GM23338 (cell line): ENCODE data around the gene NTN1. TPM values are rescaled to one million over a fixed set of nuclear protein-coding genes. Genes with fewer than 3 reads are reported as not detected.

Experiments used
- CTCF ChIP-seq, 2 experiments: fragments of 200-600 bp in 1 of 2; sonication (generic) in 1 of 2; conservative IDR thresholded peaks; 2 replicates each; pipeline versions ENCODE4 v1.5.1 to v1.6.1; 2016 to 2017; ENCODE audit warnings: antibody characterized with exemption in 2 of 2, low read depth in 2 of 2, mild to moderate bottlenecking in 2 of 2, moderate library complexity in 1 of 2
- REST ChIP-seq: IDR thresholded peaks from one replicate; pipeline ENCODE4 v1.6.1; 2018; ENCODE audit warnings: antibody characterized with exemption; ENCODE audit not compliant: unreplicated experiment
- STAT1 ChIP-seq: IDR thresholded peaks from one replicate; pipeline ENCODE4 v1.6.1; 2016; ENCODE audit warnings: antibody characterized with exemption; ENCODE audit not compliant: unreplicated experiment
- ZNF331 ChIP-seq: fragments of 250-450 bp; sonication (Bioruptor Pico); IDR thresholded peaks from 2 replicates; pipeline ENCODE4 v1.5.0; 2020; ENCODE audit warnings: low read depth, mild to moderate bottlenecking, moderate library complexity
- polyA plus RNA-seq: library from polyadenylated mRNA; unstranded; fragments of >200 nt; fragmentation: Nextera tagmentation; extraction: Ambion mirVana; gene quantifications from 2 replicates; pipeline ENCODE4 v1.2.1, GENCODE V29; 2016
- total RNA-seq: library from RNA; depleted of rRNA; stranded (reverse); fragments of >200 nt; shearing (Covaris generic); gene quantifications from 2 replicates; pipeline ENCODE4 v1.2.3, GENCODE V29; 2014
- TF ChIP-seq, protein P1 (sequence below): fragments of 250-450 bp; sonication (Bioruptor Pico); IDR thresholded peaks from 2 replicates; pipeline ENCODE4 v1.5.0; 2020; ENCODE audit warnings: mild to moderate bottlenecking, moderate library complexity

The NTN1 gene
- total and polyA plus RNA-seq, 2 experiments from 2014 or later, result 0.57 to 2.6 TPM

GRCh38 chr17:9001559-9001958, 19.8 kb upstream of the NTN1 start (continued):
- TF ChIP-seq, protein P1, sequence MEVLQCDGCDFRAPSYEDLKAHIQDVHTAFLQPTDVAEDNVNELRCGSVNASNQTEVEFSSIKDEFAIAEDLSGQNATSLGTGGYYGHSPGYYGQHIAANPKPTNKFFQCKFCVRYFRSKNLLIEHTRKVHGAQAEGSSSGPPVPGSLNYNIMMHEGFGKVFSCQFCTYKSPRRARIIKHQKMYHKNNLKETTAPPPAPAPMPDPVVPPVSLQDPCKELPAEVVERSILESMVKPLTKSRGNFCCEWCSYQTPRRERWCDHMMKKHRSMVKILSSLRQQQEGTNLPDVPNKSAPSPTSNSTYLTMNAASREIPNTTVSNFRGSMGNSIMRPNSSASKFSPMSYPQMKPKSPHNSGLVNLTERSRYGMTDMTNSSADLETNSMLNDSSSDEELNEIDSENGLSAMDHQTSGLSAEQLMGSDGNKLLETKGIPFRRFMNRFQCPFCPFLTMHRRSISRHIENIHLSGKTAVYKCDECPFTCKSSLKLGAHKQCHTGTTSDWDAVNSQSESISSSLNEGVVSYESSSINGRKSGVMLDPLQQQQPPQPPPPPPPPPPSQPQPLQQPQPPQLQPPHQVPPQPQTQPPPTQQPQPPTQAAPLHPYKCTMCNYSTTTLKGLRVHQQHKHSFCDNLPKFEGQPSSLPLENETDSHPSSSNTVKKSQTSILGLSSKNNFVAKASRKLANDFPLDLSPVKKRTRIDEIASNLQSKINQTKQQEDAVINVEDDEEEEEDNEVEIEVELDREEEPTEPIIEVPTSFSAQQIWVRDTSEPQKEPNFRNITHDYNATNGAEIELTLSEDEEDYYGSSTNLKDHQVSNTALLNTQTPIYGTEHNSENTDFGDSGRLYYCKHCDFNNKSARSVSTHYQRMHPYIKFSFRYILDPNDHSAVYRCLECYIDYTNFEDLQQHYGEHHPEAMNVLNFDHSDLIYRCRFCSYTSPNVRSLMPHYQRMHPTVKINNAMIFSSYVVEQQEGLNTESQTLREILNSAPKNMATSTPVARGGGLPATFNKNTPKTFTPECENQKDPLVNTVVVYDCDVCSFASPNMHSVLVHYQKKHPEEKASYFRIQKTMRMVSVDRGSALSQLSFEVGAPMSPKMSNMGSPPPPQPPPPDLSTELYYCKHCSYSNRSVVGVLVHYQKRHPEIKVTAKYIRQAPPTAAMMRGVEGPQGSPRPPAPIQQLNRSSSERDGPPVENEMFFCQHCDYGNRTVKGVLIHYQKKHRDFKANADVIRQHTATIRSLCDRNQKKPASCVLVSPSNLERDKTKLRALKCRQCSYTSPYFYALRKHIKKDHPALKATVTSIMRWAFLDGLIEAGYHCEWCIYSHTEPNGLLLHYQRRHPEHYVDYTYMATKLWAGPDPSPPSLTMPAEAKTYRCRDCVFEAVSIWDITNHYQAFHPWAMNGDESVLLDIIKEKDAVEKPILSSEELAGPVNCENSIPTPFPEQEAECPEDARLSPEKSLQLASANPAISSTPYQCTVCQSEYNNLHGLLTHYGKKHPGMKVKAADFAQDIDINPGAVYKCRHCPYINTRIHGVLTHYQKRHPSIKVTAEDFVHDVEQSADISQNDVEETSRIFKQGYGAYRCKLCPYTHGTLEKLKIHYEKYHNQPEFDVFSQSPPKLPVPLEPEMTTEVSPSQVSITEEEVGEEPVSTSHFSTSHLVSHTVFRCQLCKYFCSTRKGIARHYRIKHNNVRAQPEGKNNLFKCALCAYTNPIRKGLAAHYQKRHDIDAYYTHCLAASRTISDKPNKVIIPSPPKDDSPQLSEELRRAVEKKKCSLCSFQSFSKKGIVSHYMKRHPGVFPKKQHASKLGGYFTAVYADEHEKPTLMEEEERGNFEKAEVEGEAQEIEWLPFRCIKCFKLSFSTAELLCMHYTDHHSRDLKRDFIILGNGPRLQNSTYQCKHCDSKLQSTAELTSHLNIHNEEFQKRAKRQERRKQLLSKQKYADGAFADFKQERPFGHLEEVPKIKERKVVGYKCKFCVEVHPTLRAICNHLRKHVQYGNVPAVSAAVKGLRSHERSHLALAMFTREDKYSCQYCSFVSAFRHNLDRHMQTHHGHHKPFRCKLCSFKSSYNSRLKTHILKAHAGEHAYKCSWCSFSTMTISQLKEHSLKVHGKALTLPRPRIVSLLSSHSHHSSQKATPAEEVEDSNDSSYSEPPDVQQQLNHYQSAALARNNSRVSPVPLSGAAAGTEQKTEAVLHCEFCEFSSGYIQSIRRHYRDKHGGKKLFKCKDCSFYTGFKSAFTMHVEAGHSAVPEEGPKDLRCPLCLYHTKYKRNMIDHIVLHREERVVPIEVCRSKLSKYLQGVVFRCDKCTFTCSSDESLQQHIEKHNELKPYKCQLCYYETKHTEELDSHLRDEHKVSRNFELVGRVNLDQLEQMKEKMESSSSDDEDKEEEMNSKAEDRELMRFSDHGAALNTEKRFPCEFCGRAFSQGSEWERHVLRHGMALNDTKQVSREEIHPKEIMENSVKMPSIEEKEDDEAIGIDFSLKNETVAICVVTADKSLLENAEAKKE (CRISPR knock-in tag), result no peak
- TF ChIP-seq ZNF331 (no peak), CTCF (conservative IDR thresholded peaks at IDR 0.05; ENCODE audit: low read depth in 2 of 2) (no peak), STAT1 (no peak), REST (no peak)
